Urinary bladder (tissue), 4 donors: ENCODE data around the gene SLC6A5. TPM values are rescaled to one million over a fixed set of nuclear protein-coding genes. Genes with fewer than 3 reads are reported as not detected.

Source experiments
- DNase-seq: peaks from one replicate; pipeline ENCODE4 v3.0.0-alpha.2; 2015; ENCODE audit errors: extremely low spot score
- H3K27ac ChIP-seq: one replicate; pipeline ENCODE4 v1.5.1; 2013; ENCODE audit warnings: low read depth, mild to moderate bottlenecking, moderate library complexity
- H3K36me3 ChIP-seq: one replicate; pipeline ENCODE4 v1.6.1; 2013; ENCODE audit warnings: mild to moderate bottlenecking, moderate library complexity; ENCODE audit not compliant: insufficient read depth
- H3K4me1 ChIP-seq: one replicate; pipeline ENCODE4 v1.6.1; 2013; ENCODE audit warnings: mild to moderate bottlenecking, moderate library complexity; ENCODE audit not compliant: insufficient read depth
- H3K4me3 ChIP-seq: one replicate; pipeline ENCODE4 v1.5.1; 2013; ENCODE audit warnings: low read depth, low read length
- WGBS: extraction: QIAGEN DNeasy Blood & Tissue Kit; methylation state at CpG from one replicate; pipeline ENCODE4 v1.1.7; 2013; 5-methylcytosine and 5-hydroxymethylcytosine counted together
- polyA plus RNA-seq: library from polyadenylated mRNA; stranded (reverse); fragments of 200-250 nt; gene quantifications from one replicate; pipeline ENCODE4 v1.2.3, GENCODE V29; 2013
- total RNA-seq: library from RNA; depleted of rRNA; stranded (reverse); fragments of >200 nt; gene quantifications from one replicate; pipeline ENCODE4 v1.2.3, GENCODE V29; 2014
- donor health status: healthy with polysubstance abuse.
- donor health status: healthy.

SLC6A5 gene
- total and polyA plus RNA-seq, 2 donors: not detected

DNA sequence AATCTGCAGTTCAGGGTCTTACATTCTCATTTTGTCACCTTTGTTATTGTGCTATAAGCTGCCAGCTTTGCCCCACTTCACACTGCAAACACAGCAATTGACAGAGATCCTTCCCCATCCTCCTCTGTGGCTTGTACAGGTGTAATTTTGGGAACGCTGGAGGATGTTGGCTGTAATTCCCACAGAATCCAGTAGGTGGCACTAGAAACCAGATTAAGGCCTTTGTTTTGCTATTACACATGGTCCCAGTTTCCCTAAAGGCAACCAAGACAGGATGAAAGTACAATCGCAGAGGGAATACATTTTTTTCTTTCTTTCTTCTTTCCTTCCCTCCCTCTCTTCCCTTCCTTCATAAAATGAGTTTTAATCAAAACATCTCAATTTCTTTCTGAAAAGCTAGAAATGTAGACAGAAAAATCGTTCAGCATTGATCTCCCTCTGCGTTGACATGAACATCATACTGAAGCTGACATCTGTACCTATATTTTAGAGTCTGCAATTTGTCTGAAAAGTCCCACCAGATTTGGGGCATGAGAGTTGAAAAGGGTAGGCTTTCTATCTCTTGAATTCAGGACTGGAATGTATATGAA, 48.7 kb downstream of the SLC6A5 start:
- DNase-seq: no peak
- no peaks in the 10 kb centered on the region for H3K4me1 ChIP-seq
- H3K27ac ChIP-seq: no peak overlapping the region
- no peak overlapping the region for H3K4me3 ChIP-seq
- 37% methylated on average over 4 of the region's 4 CpGs for WGBS
- H3K36me3 ChIP-seq: no peaks in the 10 kb centered on the region

DNA sequence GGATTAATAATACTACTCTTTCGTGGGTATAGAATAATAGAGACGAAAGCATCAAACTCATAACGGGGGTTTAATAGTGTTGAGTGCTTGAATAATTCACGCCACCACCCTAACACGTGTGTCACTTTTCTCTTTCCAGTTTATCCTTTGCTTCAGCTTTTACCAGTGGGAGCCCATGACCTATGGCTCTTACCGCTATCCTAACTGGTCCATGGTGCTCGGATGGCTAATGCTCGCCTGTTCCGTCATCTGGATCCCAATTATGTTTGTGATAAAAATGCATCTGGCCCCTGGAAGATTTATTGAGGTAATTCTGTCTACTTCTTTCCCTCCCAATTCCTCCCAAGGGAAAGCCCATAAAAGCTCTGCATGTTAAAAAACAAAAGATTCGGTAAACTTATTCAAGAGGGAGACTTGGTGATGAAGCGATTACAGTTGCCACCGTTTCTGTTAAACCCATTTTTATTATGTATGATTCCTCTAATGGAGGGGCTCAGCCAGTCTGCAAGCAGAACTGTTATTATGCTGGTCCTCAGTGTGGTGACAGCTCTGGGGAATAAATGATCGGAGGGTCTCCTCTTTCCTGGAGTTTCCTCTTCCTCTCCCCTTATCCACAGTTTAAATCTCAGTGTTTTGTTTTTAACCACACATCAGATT, 52.9 kb downstream of the SLC6A5 start:
- Histone ChIP-seq H3K27ac (no peak overlapping the region), H3K4me1 (no peaks in the 10 kb centered on the region), H3K36me3 (no peaks in the 10 kb centered on the region), H3K4me3 (no peak overlapping the region)
- no peak for DNase-seq
- 68% methylated on average over 13 of the region's 13 CpGs for WGBS

- Histone ChIP-seq H3K36me3 (no peaks in the 10 kb centered on the region), H3K27ac (no peak overlapping the region), H3K4me3 (no peak overlapping the region), H3K4me1 (no peaks in the 10 kb centered on the region)
- no peak for DNase-seq
- WGBS: 41% methylated on average over 3 of the region's 3 CpGs
These were observed 54.6 kb downstream of the SLC6A5 start for GRCh38 chr11:20654038-20654437.

DNA sequence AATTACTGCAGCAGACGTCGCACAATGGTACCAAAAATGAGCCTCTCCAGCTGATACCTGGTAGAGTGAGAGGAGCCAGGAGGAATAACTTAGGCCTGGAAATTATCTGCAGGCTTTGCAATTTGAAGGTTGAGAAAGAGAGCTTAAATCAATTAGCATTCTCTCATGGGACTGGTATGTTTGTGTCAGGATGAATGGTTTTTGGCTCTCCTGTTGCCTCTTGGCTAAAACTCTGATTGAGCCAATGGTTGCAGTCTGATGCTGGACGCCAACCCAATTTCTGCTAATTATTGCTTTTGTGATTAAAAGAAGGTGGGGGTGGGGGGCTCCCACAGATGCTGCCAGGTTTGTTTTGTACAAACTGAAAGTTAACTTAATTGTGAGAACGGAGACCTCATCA, 57.5 kb downstream of the SLC6A5 start:
- Histone ChIP-seq H3K27ac (no peak overlapping the region), H3K4me1 (no peaks in the 10 kb centered on the region), H3K36me3 (no peaks in the 10 kb centered on the region), H3K4me3 (no peak overlapping the region)
- 84% methylated on average over 4 of the region's 4 CpGs for WGBS
- no peak for DNase-seq

- no peak for DNase-seq
- H3K27ac ChIP-seq: no peak overlapping the region
These were observed 58.7 kb downstream of the SLC6A5 start for GRCh38 chr11:20658135-20658534.

GRCh38 chr11:20661445-20661844, 62.0 kb downstream of the SLC6A5 start:
- DNase-seq: no peak
- 72% methylated on average over 3 of the region's 3 CpGs for WGBS
- Histone ChIP-seq H3K27ac (no peak overlapping the region), H3K4me3 (no peak overlapping the region), H3K4me1 (no peaks in the 10 kb centered on the region), H3K36me3 (no peaks in the 10 kb centered on the region)

More at GRCh38 chr11:20658135-20658534, 58.7 kb downstream of the SLC6A5 start:
- Histone ChIP-seq H3K4me3 (no peak overlapping the region), H3K4me1 (no peaks in the 10 kb centered on the region), H3K36me3 (no peaks in the 10 kb centered on the region)
- WGBS: 39% methylated on average over 1 of the region's 1 CpG

DNA sequence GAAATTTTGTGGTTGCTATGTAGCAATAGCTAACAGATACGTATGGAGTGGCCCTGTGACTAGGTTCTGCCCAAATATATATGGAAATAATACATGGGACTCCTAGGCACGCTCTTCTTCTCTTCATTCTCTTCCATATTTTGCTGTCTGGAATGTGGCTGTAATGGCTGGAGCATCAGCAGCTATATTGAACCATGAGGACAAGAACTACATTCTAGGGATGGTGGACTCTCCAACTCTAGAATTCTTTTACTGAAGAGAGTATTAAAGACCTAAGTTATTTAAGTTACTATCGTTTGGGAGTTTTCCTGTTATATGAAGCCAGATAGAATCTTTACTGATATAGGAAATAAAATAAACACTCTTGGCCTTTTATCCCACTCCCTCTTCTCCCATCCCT, 62.4 kb downstream of the SLC6A5 start:
- no peak for DNase-seq
- no peaks in the 10 kb centered on the region for H3K36me3 ChIP-seq
- H3K4me1 ChIP-seq: no peaks in the 10 kb centered on the region
- no peak overlapping the region for H3K27ac ChIP-seq
- no peak overlapping the region for H3K4me3 ChIP-seq
- 84% methylated on average over 3 of the region's 3 CpGs for WGBS

GRCh38 chr11:20668131-20668809, 68.9 kb downstream of the SLC6A5 start:
- 11% methylated on average over 10 of the region's 10 CpGs for WGBS
- DNase-seq: no peak
- H3K4me3 ChIP-seq: no peak overlapping the region
- H3K36me3 ChIP-seq: no peaks in the 10 kb centered on the region
- no peaks in the 10 kb centered on the region for H3K4me1 ChIP-seq
- H3K27ac ChIP-seq: no peak overlapping the region

DNA sequence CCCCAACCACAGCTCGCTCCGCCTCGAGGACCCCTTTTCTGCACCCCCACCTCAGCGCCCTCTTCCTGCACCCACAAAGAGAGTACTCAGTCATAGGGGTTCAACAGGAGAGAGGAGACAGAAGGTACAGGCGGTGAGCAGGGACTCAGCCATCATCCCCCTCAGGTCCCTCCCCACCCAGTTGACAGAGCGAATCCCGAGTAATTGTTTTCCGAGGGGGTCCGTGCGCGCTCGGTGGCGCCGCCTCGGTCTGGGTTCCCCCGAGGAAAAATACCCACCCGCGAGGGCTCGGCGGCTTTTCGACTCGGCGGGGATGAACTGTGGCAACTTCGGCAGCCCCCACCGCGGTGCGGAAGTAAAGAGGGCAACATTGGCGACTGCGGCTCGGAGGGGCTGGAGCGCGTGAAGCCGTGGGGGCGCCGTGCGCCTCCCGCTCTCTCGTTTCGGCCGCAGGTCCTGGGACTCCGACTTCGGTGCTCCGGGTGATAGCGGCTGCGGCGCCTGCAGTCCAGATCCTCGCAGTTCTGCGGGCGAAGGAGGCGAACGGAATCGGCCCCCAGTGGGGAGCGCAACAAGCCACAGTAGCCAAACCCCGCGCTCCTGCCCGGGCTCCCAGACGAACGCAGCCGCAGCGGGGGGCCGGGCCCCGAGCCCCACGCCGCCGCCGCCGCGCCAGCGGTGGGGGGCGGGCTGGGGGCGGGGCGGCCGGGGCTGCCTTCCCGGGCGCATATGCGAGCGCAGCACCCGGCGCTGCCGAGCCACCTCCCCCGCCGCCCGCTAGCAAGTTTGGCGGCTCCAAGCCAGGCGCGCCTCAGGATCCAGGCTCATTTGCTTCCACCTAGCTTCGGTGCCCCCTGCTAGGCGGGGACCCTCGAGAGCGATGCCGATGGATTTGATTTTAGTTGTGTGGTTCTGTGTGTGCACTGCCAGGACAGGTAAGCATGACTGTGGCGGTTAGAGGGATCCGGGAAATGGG, 69.7 kb downstream of the SLC6A5 start, which contains the start of gene NELL1:
NELL1 (plus strand) TSS at position 743 of the 976 bp plus-strand sequence.
- under 1% methylated on average over 93 of the region's 93 CpGs for WGBS
- no peak for DNase-seq
- Histone ChIP-seq H3K36me3 (no peaks in the 10 kb centered on the region), H3K27ac (no peak within 1 kb of the TSS), H3K4me1 (no peaks in the 10 kb centered on the region), H3K4me3 (peak within 1 kb of the TSS; percentile 25)

GRCh38 chr11:20669820-20670684, 70.6 kb downstream of the SLC6A5 start:
- no peaks in the 10 kb centered on the region for H3K4me1 ChIP-seq
- H3K27ac ChIP-seq: no peak overlapping the region
- WGBS: 2% methylated on average over 60 of the region's 60 CpGs
- peak overlapping the region; percentile 20 for H3K4me3 ChIP-seq
- DNase-seq: no peak
- H3K36me3 ChIP-seq: no peaks in the 10 kb centered on the region

- Histone ChIP-seq H3K4me3 (no peak overlapping the region), H3K27ac (no peak overlapping the region), H3K36me3 (no peaks in the 10 kb centered on the region), H3K4me1 (no peaks in the 10 kb centered on the region)
- WGBS: 6% methylated on average over 21 of the region's 21 CpGs
- no peak for DNase-seq
These were observed 71.6 kb downstream of the SLC6A5 start for GRCh38 chr11:20670932-20671403.

DNA sequence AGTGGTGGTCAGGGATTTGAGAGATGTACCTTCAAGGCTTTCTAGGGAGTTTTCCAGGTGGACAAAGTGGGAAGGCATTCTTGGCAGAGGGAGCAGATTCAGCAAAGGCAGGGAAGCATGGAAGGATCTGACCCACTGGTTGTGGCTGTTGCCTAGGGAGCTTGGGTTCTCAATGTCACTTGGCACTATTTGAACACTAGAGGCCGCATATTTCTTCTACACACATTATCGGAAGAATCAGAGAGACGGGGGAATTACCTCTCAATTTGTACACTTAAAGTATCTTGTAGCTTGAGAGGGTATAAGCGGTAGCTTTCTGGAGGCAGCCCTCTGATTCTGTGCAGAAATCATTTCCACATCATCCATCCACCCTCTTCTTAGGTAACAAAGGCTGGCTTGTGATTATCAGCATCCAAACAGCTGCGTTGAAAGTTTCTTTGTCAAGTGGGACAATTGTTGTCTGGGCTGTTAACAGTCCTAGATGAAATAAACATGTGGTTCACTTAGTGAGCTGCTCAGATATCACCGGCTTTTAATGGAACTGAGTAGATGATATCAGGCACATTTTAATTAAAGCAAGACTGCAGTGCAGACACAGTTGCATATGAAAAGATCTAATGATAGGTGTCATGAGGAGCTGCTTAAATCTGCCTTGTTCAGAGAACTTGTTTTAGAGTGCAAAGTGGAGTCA, 72.6 kb downstream of the SLC6A5 start:
- Histone ChIP-seq H3K27ac (no peak overlapping the region), H3K36me3 (no peaks in the 10 kb centered on the region), H3K4me1 (no peaks in the 10 kb centered on the region), H3K4me3 (no peak overlapping the region)
- DNase-seq: no peak
- WGBS: 20% methylated on average over 6 of the region's 6 CpGs
